Measurements from ENCODE around the gene KCNG2.

DNA sequence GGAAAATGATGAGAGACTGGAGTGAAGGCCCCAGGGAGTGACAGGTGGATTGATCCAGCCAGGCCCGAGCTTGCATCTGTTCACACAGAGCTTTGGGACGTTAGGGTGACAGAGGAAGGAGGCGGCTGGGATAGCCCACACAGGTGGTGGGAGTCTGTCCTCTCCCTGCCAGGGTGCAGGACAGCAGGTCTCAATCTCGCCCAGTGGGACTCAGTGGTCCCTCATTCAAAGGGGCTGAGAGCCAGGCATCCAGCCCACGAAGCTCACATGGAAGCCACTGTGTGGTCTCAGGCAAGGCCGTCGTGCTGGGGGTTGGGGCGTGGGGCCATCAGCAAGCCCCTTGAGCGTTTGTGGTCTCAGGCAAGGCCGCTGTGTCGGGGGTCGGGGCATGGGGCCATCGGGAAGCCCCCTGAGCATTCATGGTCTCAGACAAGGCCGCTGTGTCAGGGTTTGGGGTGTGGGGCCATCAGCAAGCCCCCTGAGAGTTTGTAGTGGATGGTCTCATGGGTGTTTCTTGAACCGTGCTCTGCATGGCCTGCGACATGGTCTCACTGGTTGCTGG is 8.3 kb downstream of the KCNG2 start:
- no peak for TF ChIP-seq IRF2 (CRISPR knock-in tag; IDR thresholded peaks at IDR 0.05)
- TF ChIP-seq MYC (IDR thresholded peaks at IDR 0.05; ENCODE audit: low read depth, low read length) = no peak
- no peak for TF ChIP-seq MYC (CRISPR knock-in tag; IDR thresholded peaks at IDR 0.05; ENCODE audit: borderline replicate concordance, low read depth)
- TF ChIP-seq ZFP36 (IDR thresholded peaks at IDR 0.05; ENCODE audit: low read depth, low read length, partially characterized antibody) = no peak
- TF ChIP-seq, protein P1, sequence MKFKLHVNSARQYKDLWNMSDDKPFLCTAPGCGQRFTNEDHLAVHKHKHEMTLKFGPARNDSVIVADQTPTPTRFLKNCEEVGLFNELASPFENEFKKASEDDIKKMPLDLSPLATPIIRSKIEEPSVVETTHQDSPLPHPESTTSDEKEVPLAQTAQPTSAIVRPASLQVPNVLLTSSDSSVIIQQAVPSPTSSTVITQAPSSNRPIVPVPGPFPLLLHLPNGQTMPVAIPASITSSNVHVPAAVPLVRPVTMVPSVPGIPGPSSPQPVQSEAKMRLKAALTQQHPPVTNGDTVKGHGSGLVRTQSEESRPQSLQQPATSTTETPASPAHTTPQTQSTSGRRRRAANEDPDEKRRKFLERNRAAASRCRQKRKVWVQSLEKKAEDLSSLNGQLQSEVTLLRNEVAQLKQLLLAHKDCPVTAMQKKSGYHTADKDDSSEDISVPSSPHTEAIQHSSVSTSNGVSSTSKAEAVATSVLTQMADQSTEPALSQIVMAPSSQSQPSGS (CRISPR knock-in tag; IDR thresholded peaks at IDR 0.05) = no peak
- no peak for TF ChIP-seq CAMTA2 (CRISPR knock-in tag; conservative IDR thresholded peaks at IDR 0.05)
- TF ChIP-seq TEAD4 (IDR thresholded peaks at IDR 0.05; ENCODE audit: low read length) = no peak
- no peak for TF ChIP-seq TEAD4 (CRISPR knock-in tag; IDR thresholded peaks at IDR 0.05; ENCODE audit: borderline replicate concordance)
- no peak for TF ChIP-seq HDGF (IDR thresholded peaks at IDR 0.05)
- no peak for TF ChIP-seq NR1H2 (CRISPR knock-in tag; IDR thresholded peaks at IDR 0.05)
- no peak for TF ChIP-seq CEBPB (tag; IDR thresholded peaks at IDR 0.05)
- TF ChIP-seq, protein P2, sequence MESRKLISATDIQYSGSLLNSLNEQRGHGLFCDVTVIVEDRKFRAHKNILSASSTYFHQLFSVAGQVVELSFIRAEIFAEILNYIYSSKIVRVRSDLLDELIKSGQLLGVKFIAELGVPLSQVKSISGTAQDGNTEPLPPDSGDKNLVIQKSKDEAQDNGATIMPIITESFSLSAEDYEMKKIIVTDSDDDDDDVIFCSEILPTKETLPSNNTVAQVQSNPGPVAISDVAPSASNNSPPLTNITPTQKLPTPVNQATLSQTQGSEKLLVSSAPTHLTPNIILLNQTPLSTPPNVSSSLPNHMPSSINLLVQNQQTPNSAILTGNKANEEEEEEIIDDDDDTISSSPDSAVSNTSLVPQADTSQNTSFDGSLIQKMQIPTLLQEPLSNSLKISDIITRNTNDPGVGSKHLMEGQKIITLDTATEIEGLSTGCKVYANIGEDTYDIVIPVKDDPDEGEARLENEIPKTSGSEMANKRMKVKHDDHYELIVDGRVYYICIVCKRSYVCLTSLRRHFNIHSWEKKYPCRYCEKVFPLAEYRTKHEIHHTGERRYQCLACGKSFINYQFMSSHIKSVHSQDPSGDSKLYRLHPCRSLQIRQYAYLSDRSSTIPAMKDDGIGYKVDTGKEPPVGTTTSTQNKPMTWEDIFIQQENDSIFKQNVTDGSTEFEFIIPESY (CRISPR knock-in tag; IDR thresholded peaks at IDR 0.05) = no peak
- no peak for TF ChIP-seq CHD4 (IDR thresholded peaks at IDR 0.05; ENCODE audit: insufficient read depth, insufficient replicate concordance, low read depth, low read length, poor library complexity, severe bottlenecking)

Data from K562 (cell line).